GM12892 (cell line): ENCODE measurements around the gene WHAMM.

Experiments used
- POLR2A ChIP-seq: IDR thresholded peaks from 2 replicates; pipeline ENCODE4 v1.6.1; 2011; ENCODE audit warnings: low read depth, low read length, control low read depth
- POLR2AphosphoS5 ChIP-seq: IDR thresholded peaks from 2 replicates; pipeline ENCODE4 v1.6.1; 2011; ENCODE audit warnings: low read depth, low read length, control low read depth
- TAF1 ChIP-seq: IDR thresholded peaks from 2 replicates; pipeline ENCODE4 v1.6.1; 2011; ENCODE audit warnings: low read depth, mild to moderate bottlenecking, control low read depth, low read length, borderline replicate concordance

GRCh38 chr15:82764117-82764490 is 45.3 kb upstream of the WHAMM start:
- TF ChIP-seq POLR2AphosphoS5 (no peak), POLR2A (no peak), TAF1 (no peak)
